H1 (cell line): ENCODE results near the gene STX17. TPM values are rescaled to one million over a fixed set of nuclear protein-coding genes. Genes with fewer than 3 reads are reported as not detected.

Source experiments
- CTCF ChIA-PET: fragments of 300-600 bp; sonication (Branson Sonifier 250); formaldehyde crosslinking; loops from one replicate; lab custom pipeline; 2021; ENCODE audit not compliant: partially characterized antibody; lab: Charles Lee
- POLR2A ChIA-PET: fragments of 300-600 bp; sonication (Branson Sonifier 250); formaldehyde crosslinking; loops from one replicate; lab custom pipeline; 2021; ENCODE audit warnings: inconsistent platforms; ENCODE audit not compliant: partially characterized antibody; lab: Charles Lee
- DNase-seq, 2 experiments: peaks; one replicate each; pipeline versions ENCODE4 v3.0.0 to v3.0.0-alpha.2; 2010 to 2022; ENCODE audit warnings: low spot score in 2 of 2, low read depth in 1 of 2, mixed read lengths in 1 of 2
- FAIRE-seq: peaks from 2 replicates; lab custom pipeline; 2011; peaks lifted over from hg19 to GRCh38; lab: Jason Lieb, UNC
- H2AFZ ChIP-seq: 2 replicates; pipeline ENCODE4 v1.8.1; 2012; ENCODE audit warnings: low read length, inconsistent platforms
- H2AK5ac ChIP-seq: 2 replicates; pipeline ENCODE4 v1.6.1; 2013; ENCODE audit warnings: low read depth, low read length
- H2BK120ac ChIP-seq: replicated peaks from 2 replicates; pipeline ENCODE3; 2013; ENCODE audit warnings: low read depth, low read length, inconsistent platforms
- H2BK12ac ChIP-seq: 2 replicates; pipeline ENCODE4 v1.6.1; 2013; ENCODE audit warnings: low read depth, low read length
- H2BK15ac ChIP-seq: 2 replicates; pipeline ENCODE4 v1.6.1; 2013; ENCODE audit warnings: low read length
- H2BK20ac ChIP-seq: 2 replicates; pipeline ENCODE4 v1.6.1; 2013; ENCODE audit warnings: low read length
- H2BK5ac ChIP-seq: 2 replicates; pipeline ENCODE4 v1.6.1; 2013; ENCODE audit warnings: low read depth, low read length
- H3K14ac ChIP-seq: 2 replicates; pipeline ENCODE4 v1.6.1; 2013; ENCODE audit warnings: inconsistent platforms; ENCODE audit not compliant: insufficient read length
- H3K18ac ChIP-seq: 2 replicates; pipeline ENCODE4 v1.6.1; 2013; ENCODE audit warnings: low read length; ENCODE audit errors: extremely low read depth
- H3K23ac ChIP-seq: 2 replicates; pipeline ENCODE4 v1.6.1; 2013; ENCODE audit warnings: inconsistent platforms; ENCODE audit not compliant: insufficient read length
- H3K23me2 ChIP-seq: 2 replicates; pipeline ENCODE4 v1.6.1; 2013; ENCODE audit warnings: low read depth, low read length
- H3K27ac ChIP-seq: 2 replicates; pipeline ENCODE4 v1.6.1; 2011; ENCODE audit warnings: low read depth, low read length, inconsistent platforms
- H3K27me3 ChIP-seq, 4 experiments: replicated peaks in 1 of 4; 1 replicate in 1 of 4; 2 replicates in 3 of 4; pipeline versions ENCODE4 v1.6.1 to v1.8.1; 2011 to 2013; ENCODE audit warnings: low read length in 3 of 4, mild to moderate bottlenecking in 3 of 4, inconsistent platforms in 2 of 4, mixed read lengths in 2 of 4, moderate library complexity in 1 of 4; ENCODE audit not compliant: control insufficient read depth in 3 of 4, insufficient read depth in 3 of 4; ENCODE audit errors: extremely low read depth in 1 of 4
- H3K36me3 ChIP-seq, 4 experiments: 2 replicates each; pipeline versions ENCODE4 v1.6.1 to v1.8.1; 2011 to 2013; ENCODE audit warnings: mild to moderate bottlenecking in 4 of 4, low read length in 3 of 4, moderate library complexity in 2 of 4, control low read depth in 1 of 4, inconsistent platforms in 1 of 4; ENCODE audit not compliant: insufficient read depth in 4 of 4, control insufficient read depth in 2 of 4
- H3K4ac ChIP-seq: replicated peaks from 2 replicates; pipeline ENCODE3; 2013; ENCODE audit warnings: low read length, low read depth, mixed read lengths, inconsistent platforms; ENCODE audit not compliant: insufficient read length
- H3K4me1 ChIP-seq, 4 experiments: replicated peaks in 1 of 4; 1 replicate in 1 of 4; 2 replicates in 3 of 4; pipeline versions ENCODE4 v1.6.1 to v1.8.1; 2011 to 2013; ENCODE audit warnings: low read length in 3 of 4, inconsistent platforms in 2 of 4, mixed read lengths in 1 of 4; ENCODE audit not compliant: insufficient read depth in 4 of 4, control insufficient read depth in 3 of 4
- H3K4me2 ChIP-seq, 2 experiments: 2 replicates each; pipeline versions ENCODE4 v1.6.1 to v1.8.1; 2011 to 2013; ENCODE audit warnings: low read depth in 2 of 2, low read length in 2 of 2, control low read depth in 1 of 2, inconsistent platforms in 1 of 2, mild to moderate bottlenecking in 1 of 2; ENCODE audit not compliant: insufficient read depth in 1 of 2
- H3K4me3 ChIP-seq, 4 experiments: fragments of 200-600, 300-600 bp in 1 of 4; sonication (generic), shearing (Covaris generic), sonication (Bioruptor Twin) in 1 of 4; 2 replicates each; pipeline versions ENCODE4 v1.5.1 to v1.8.1; 2011 to 2016; ENCODE audit warnings: low read length in 4 of 4, low read depth in 3 of 4, control low read depth in 2 of 4, inconsistent platforms in 2 of 4, mild to moderate bottlenecking in 2 of 4, mixed read lengths in 1 of 4, moderate library complexity in 1 of 4; ENCODE audit not compliant: insufficient read depth in 2 of 4; ENCODE audit errors: extremely low read depth in 1 of 4
- H3K56ac ChIP-seq: replicated peaks from 2 replicates; pipeline ENCODE3; 2013; ENCODE audit warnings: low read depth, mild to moderate bottlenecking, mixed read lengths, low read length, inconsistent platforms; ENCODE audit not compliant: insufficient read length
- H3K79me1 ChIP-seq: 2 replicates; pipeline ENCODE4 v1.6.1; 2013; ENCODE audit warnings: low read depth, low read length, control low read depth
- H3K79me2 ChIP-seq, 2 experiments: 2 replicates each; pipeline versions ENCODE4 v1.6.1 to v1.8.1; 2012 to 2013; ENCODE audit warnings: low read length in 2 of 2, mild to moderate bottlenecking in 2 of 2, inconsistent platforms in 1 of 2; ENCODE audit not compliant: insufficient read depth in 2 of 2, control insufficient read depth in 1 of 2
- H3K9ac ChIP-seq, 4 experiments: replicated peaks in 1 of 4; 1 replicate in 1 of 4; 2 replicates in 3 of 4; pipeline versions ENCODE4 v1.6.1 to v1.8.1; 2011 to 2013; ENCODE audit warnings: low read depth in 3 of 4, low read length in 3 of 4, control low read depth in 2 of 4, mild to moderate bottlenecking in 2 of 4, moderate library complexity in 2 of 4, inconsistent platforms in 1 of 4; ENCODE audit errors: extremely low read depth in 1 of 4
- H3K9me3 ChIP-seq, 2 experiments: 2 replicates each; pipeline versions ENCODE4 v1.6.1 to v1.8.1; 2012 to 2013; ENCODE audit warnings: mild to moderate bottlenecking in 2 of 2, moderate library complexity in 2 of 2, control low read depth in 1 of 2, inconsistent platforms in 1 of 2, low read depth in 1 of 2, low read length in 1 of 2, mixed read lengths in 1 of 2; ENCODE audit not compliant: insufficient read depth in 2 of 2
- H4K20me1 ChIP-seq, 2 experiments: replicated peaks in 1 of 2; 2 replicates each; pipeline versions ENCODE3 to v1.8.1; 2011 to 2013; ENCODE audit warnings: inconsistent platforms in 2 of 2, low read length in 2 of 2, mild to moderate bottlenecking in 1 of 2; ENCODE audit not compliant: insufficient read depth in 2 of 2, control insufficient read depth in 1 of 2
- H4K5ac ChIP-seq: 2 replicates; pipeline ENCODE4 v1.6.1; 2013; ENCODE audit warnings: low read length, low read depth, mixed read lengths, inconsistent platforms; ENCODE audit not compliant: insufficient read length
- H4K8ac ChIP-seq: 2 replicates; pipeline ENCODE4 v1.8.0; 2013; ENCODE audit warnings: mild to moderate bottlenecking, moderate library complexity, low read length, inconsistent platforms; ENCODE audit not compliant: insufficient read depth; ENCODE audit errors: extremely low read depth
- H4K91ac ChIP-seq: replicated peaks from 2 replicates; pipeline ENCODE3; 2013; ENCODE audit warnings: low read length, mixed read lengths, inconsistent platforms; ENCODE audit not compliant: insufficient read length
- JUN ChIP-seq: IDR thresholded peaks from 2 replicates; pipeline ENCODE4 v1.6.1; 2011; ENCODE audit warnings: low read depth, mild to moderate bottlenecking, improper control_type of control experiment, low read length
- JUND ChIP-seq: IDR thresholded peaks from 2 replicates; pipeline ENCODE4 v1.6.1; 2011; ENCODE audit warnings: mild to moderate bottlenecking, improper control_type of control experiment, low read length
- SP1 ChIP-seq: IDR thresholded peaks from 2 replicates; pipeline ENCODE4 v1.6.1; 2011; ENCODE audit warnings: low read depth, low read length
- WGBS, 2 experiments: shearing (Covaris generic) in 1 of 2; methylation state at CpG; one replicate each; pipeline versions ENCODE4 v1.1.6 to v1.1.7; 2013 to 2015; ENCODE audit warnings: low lambda C conversion rate in 2 of 2, mixed read lengths in 2 of 2, inconsistent platforms in 1 of 2, low coverage in 1 of 2, missing lambda C conversion rate in 1 of 2; ENCODE audit not compliant: insufficient replicate concordance in 2 of 2, insufficient coverage in 1 of 2, insufficient read length in 1 of 2; ENCODE audit errors: extremely low coverage in 1 of 2, missing lambda C conversion rate in 1 of 2; 5-methylcytosine and 5-hydroxymethylcytosine counted together
- polyA plus RNA-seq, 7 experiments: library from polyadenylated mRNA; depleted of rRNA in 3 of 7; stranded (reverse) in 5 of 7; unstranded in 2 of 7; fragments of >200 nt in 5 of 7; fragments of 200-250 nt in 2 of 7; gene quantifications; 1 replicate in 5 of 7; 2 replicates in 1 of 7; 4 replicates in 1 of 7; pipeline versions ENCODE4 v1.2.1 to v1.2.3, GENCODE V29; 2011 to 2013; ENCODE audit warnings: missing spikeins in 2 of 7, mixed read lengths in 2 of 7
- total RNA-seq: library from RNA; stranded (reverse); fragmentation: NEBNext Ultra II Directional; extraction: Animal tissue kit (Norgen Biotek cat#: 25700); gene quantifications from 2 replicates; pipeline ENCODE4 v1.2.1, GENCODE V29; 2021

The STX17 gene
- total and polyA plus RNA-seq, 2 of the 8 experiments (the other 6 are each of a cell fraction or from before 2014, with no cell fraction given), result 4.5 to 16.3 TPM

GRCh38 chr9:99948482-99948881 lies 42.0 kb downstream of the STX17 start:
- no peaks in the 10 kb centered on the region for H3K36me3 ChIP-seq
- H2BK20ac ChIP-seq, result no peak overlapping the region
- no peaks in the 10 kb centered on the region for H4K20me1 ChIP-seq
- no peak overlapping the region for H4K5ac ChIP-seq
- H3K4ac ChIP-seq, result no peak overlapping the region
- WGBS, 2 experiments, result 100% methylated on average over 2 of the region's 2 CpGs; no CpG with 5 or more reads in 1 of the 2 experiments
- no peak overlapping the region for H3K9ac ChIP-seq
- no peak for DNase-seq
- no peak overlapping the region for H3K56ac ChIP-seq
- H3K23me2 ChIP-seq, result no peaks in the 10 kb centered on the region
- H2BK5ac ChIP-seq, result no peak overlapping the region
- no peak overlapping the region for H4K91ac ChIP-seq
- H3K4me2 ChIP-seq, result no peak overlapping the region
- no peak for TF ChIP-seq JUN
- TF ChIP-seq SP1, result no peak
- no peak for TF ChIP-seq JUND
- no peak overlapping the region for H2AK5ac ChIP-seq
- H3K9me3 ChIP-seq, result no peaks in the 10 kb centered on the region
- no peak overlapping the region for H3K4me3 ChIP-seq
- H2AFZ ChIP-seq, result no peak overlapping the region
- no peak overlapping the region for H3K23ac ChIP-seq
- no peak for FAIRE-seq
- H2BK15ac ChIP-seq, result no peak overlapping the region
- no peak overlapping the region for H2BK120ac ChIP-seq
- POLR2A ChIA-PET, result no interaction called here
- H3K18ac ChIP-seq, result no peak overlapping the region
- no peak overlapping the region for H3K14ac ChIP-seq
- H2BK12ac ChIP-seq, result no peak overlapping the region
- no peak overlapping the region for H4K8ac ChIP-seq
- no peaks in the 10 kb centered on the region for H3K4me1 ChIP-seq
- no peaks in the 10 kb centered on the region for H3K79me1 ChIP-seq
- no peaks in the 10 kb centered on the region for H3K27me3 ChIP-seq
- no peak overlapping the region for H3K27ac ChIP-seq
- CTCF ChIA-PET, result interaction anchor here (0.6 to 2.8 kb wide), 12 partner anchors 10 to 461 kb away, joined by 3 to 26 read pairs (median 4); partner anchors contain the start of gene NR4A3
- no peaks in the 10 kb centered on the region for H3K79me2 ChIP-seq
